Central memory CD8-positive, alpha-beta T cell (primary cell): ENCODE measurements around the gene SLC35B2.

Source experiments
- ATAC-seq: fragments of 150-1000 bp; cut with Tn5 transposase; replicated peaks from 2 replicates; pipeline ENCODE4 v1.10.0; 2022; ENCODE audit warnings: mild to moderate bottlenecking, moderate FRiP score, moderate number of reproducible peaks; ENCODE audit not compliant: poor library complexity, severe bottlenecking; ENCODE audit errors: extremely low read depth
- DNase-seq, 2 donors: peaks; one replicate each; pipeline ENCODE4 v3.0.0; 2021; ENCODE audit warnings: low spot score in 2 of 2
- H3K27ac Mint-ChIP-seq: one replicate; pipeline ENCODE4 v1.8.0; 2022; ENCODE audit warnings: low read depth, mild to moderate bottlenecking, moderate library complexity, mixed read lengths
- H3K27me3 Mint-ChIP-seq: one replicate; pipeline ENCODE4 v1.8.0; 2022; ENCODE audit warnings: mixed read lengths
- H3K36me3 Mint-ChIP-seq: one replicate; pipeline ENCODE4 v1.8.0; 2022; ENCODE audit warnings: mild to moderate bottlenecking, moderate library complexity, mixed read lengths; ENCODE audit not compliant: insufficient read depth
- H3K4me1 Mint-ChIP-seq: one replicate; pipeline ENCODE4 v1.8.0; 2022; ENCODE audit warnings: mixed read lengths
- H3K4me3 Mint-ChIP-seq: one replicate; pipeline ENCODE4 v1.8.0; 2022; ENCODE audit warnings: mild to moderate bottlenecking, moderate library complexity, mixed read lengths
- H3K9me3 Mint-ChIP-seq: one replicate; pipeline ENCODE4 v1.8.0; 2022; ENCODE audit warnings: mixed read lengths

The SLC35B2 gene

GRCh38 chr6:44297063-44298038 lies 40.0 kb upstream of the SLC35B2 start:
- no peak for DNase-seq
- Mint-ChIP-seq H3K27ac (no peak overlapping the region), H3K9me3 (no peaks in the 10 kb centered on the region), H3K4me1 (peaks cover 8% of the 10 kb centered on the region), H3K27me3 (peaks cover 47% of the 10 kb centered on the region), H3K4me3 (peak overlapping the region; percentile 34), H3K36me3 (peaks cover 7% of the 10 kb centered on the region)
- peak; percentile 74 for ATAC-seq

DNA sequence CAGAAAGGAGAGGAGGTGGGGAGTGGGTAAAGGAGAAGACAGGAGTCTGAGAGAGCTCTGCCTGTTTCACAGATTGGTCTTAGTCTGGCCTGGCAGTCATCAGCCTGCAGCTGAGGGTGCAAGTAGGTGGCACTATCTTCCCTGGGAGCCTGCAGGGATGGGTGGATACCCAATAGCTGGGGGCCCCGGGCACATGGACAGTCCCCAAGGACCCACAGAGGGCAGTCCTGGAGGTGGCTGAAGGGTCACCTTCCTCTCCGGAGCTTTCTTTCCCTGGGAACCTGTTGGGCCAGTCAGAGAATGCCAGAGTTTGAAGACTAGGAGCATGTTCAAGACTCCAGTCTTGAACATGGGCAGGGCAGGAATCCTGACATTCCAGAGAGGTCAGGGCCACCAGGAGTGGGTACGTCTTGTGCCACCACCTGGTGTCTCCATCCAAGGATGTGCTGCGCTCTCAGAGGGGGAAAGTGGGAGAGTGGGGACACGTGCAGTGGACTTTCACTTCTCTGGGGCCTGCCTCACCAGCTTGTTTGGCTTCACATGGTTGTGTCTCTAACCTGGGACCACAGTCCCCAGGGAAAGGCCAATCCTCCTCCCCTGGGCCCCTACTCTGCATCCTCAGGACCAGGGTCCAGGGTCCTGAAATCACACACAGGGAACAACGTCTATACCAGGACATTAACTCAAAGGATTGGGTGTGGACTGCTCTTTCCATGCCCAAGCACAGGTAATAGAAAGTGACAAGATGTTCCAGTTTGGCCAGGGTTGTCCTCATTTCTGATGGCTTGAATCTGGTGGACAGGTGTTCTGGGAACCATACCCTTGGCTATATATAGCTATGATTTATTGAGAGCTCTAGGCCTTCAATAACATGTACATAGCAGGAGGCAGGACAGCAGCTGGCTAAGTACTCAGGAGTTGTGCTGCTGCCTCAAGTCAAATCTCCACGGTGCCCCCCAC lies 37.8 kb upstream of the SLC35B2 start:
- H3K4me1 Mint-ChIP-seq: peaks cover 8% of the 10 kb centered on the region
- DNase-seq: no peak
- H3K27ac Mint-ChIP-seq: no peak overlapping the region
- H3K27me3 Mint-ChIP-seq: peaks cover 70% of the 10 kb centered on the region
- peaks cover 4% of the 10 kb centered on the region for H3K36me3 Mint-ChIP-seq
- no peak for ATAC-seq
- no peak overlapping the region for H3K4me3 Mint-ChIP-seq
- no peaks in the 10 kb centered on the region for H3K9me3 Mint-ChIP-seq

- ATAC-seq (no peak), DNase-seq (no peak)
- Mint-ChIP-seq H3K36me3 (peaks cover 4% of the 10 kb centered on the region), H3K4me1 (peaks cover 8% of the 10 kb centered on the region), H3K27me3 (peaks cover 84% of the 10 kb centered on the region), H3K4me3 (no peak overlapping the region), H3K9me3 (no peaks in the 10 kb centered on the region), H3K27ac (no peak overlapping the region)
Measured at GRCh38 chr6:44292661-44293365, 35.5 kb upstream of the SLC35B2 start.

GRCh38 chr6:44291841-44292240 lies 34.5 kb upstream of the SLC35B2 start:
- H3K27ac Mint-ChIP-seq: no peak overlapping the region
- H3K27me3 Mint-ChIP-seq: peaks cover 91% of the 10 kb centered on the region
- no peak for DNase-seq
- H3K4me1 Mint-ChIP-seq: peaks cover 6% of the 10 kb centered on the region
- H3K9me3 Mint-ChIP-seq: no peaks in the 10 kb centered on the region
- peaks cover 4% of the 10 kb centered on the region for H3K36me3 Mint-ChIP-seq
- ATAC-seq: peak; percentile 32
- no peak overlapping the region for H3K4me3 Mint-ChIP-seq

DNA sequence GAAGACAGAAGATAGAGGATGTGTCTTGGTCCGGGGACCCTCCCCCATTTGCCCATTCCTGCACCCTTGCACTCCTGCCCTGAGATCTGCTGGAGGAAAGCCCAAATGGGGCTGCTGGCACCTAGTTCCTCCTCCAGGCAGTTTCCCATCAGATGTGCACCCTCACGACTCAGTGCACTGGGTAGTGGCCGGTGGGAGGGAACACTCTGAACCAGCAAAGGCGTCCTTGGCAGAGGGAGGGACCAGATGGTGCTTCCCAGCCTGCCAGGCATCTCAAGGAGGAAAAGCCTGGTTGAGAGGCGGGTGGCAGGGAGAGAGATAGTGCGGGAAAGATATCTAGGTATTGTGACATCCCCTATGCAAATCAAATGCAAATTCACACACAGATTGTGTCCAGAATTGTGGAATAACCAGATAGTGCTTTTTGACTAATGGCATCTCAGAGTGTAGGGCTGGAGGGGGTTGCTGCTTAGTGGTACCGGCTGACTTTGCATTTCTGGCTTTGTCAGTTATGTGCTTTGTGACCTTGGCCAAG lies 32.5 kb upstream of the SLC35B2 start:
- Mint-ChIP-seq H3K27me3 (peaks cover 91% of the 10 kb centered on the region), H3K9me3 (no peaks in the 10 kb centered on the region), H3K36me3 (peaks cover 2% of the 10 kb centered on the region), H3K4me1 (no peaks in the 10 kb centered on the region), H3K27ac (no peak overlapping the region), H3K4me3 (no peak overlapping the region)
- DNase-seq (no peak), ATAC-seq (no peak)

- no peaks in the 10 kb centered on the region for H3K9me3 Mint-ChIP-seq
- DNase-seq (no peak), ATAC-seq (no peak)
- H3K4me3 Mint-ChIP-seq: no peak overlapping the region
- peaks cover 80% of the 10 kb centered on the region for H3K27me3 Mint-ChIP-seq
- H3K27ac Mint-ChIP-seq: no peak overlapping the region
- no peaks in the 10 kb centered on the region for H3K4me1 Mint-ChIP-seq
- H3K36me3 Mint-ChIP-seq: no peaks in the 10 kb centered on the region
Measured at GRCh38 chr6:44286747-44287146, 29.4 kb upstream of the SLC35B2 start.

GRCh38 chr6:44286285-44286565 lies 28.9 kb upstream of the SLC35B2 start:
- Mint-ChIP-seq H3K36me3 (no peaks in the 10 kb centered on the region), H3K27ac (no peak overlapping the region), H3K9me3 (no peaks in the 10 kb centered on the region), H3K4me1 (no peaks in the 10 kb centered on the region), H3K4me3 (no peak overlapping the region), H3K27me3 (peaks cover 75% of the 10 kb centered on the region)
- ATAC-seq (no peak), DNase-seq (no peak)

GRCh38 chr6:44285552-44286284 lies 28.4 kb upstream of the SLC35B2 start:
- ATAC-seq: no peak
- Mint-ChIP-seq H3K36me3 (peaks cover 1% of the 10 kb centered on the region), H3K4me3 (no peak overlapping the region), H3K27me3 (peaks cover 75% of the 10 kb centered on the region), H3K9me3 (no peaks in the 10 kb centered on the region), H3K4me1 (no peaks in the 10 kb centered on the region), H3K27ac (no peak overlapping the region)
- DNase-seq: no peak

DNA sequence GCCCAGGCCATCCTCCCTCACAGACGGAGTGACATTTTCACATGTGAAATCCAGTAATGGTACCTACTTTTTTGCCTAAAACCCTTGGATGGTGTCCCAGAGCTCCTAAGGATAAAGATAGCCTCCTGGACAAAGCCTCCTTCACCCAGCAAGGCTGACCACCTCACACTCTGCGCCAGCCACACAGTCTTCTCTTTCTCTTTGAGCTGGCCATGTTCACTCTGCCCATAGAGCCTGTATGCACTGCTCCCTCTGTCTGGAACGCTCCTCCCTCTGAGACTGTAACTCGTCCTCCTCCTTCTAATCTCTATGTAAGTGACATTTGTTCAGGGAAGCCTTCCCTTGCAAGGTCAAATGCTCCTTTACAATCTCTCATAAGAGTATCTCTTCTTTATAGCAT lies 27.5 kb upstream of the SLC35B2 start:
- Mint-ChIP-seq H3K4me1 (no peaks in the 10 kb centered on the region), H3K27me3 (peaks cover 72% of the 10 kb centered on the region), H3K9me3 (no peaks in the 10 kb centered on the region), H3K36me3 (peaks cover 3% of the 10 kb centered on the region), H3K4me3 (no peak overlapping the region), H3K27ac (no peak overlapping the region)
- ATAC-seq (no peak), DNase-seq (no peak)

- peaks cover 3% of the 10 kb centered on the region for H3K36me3 Mint-ChIP-seq
- no peaks in the 10 kb centered on the region for H3K9me3 Mint-ChIP-seq
- H3K4me1 Mint-ChIP-seq: no peaks in the 10 kb centered on the region
- peaks cover 72% of the 10 kb centered on the region for H3K27me3 Mint-ChIP-seq
- ATAC-seq: no peak
- H3K4me3 Mint-ChIP-seq: no peak overlapping the region
- DNase-seq: no peak
- H3K27ac Mint-ChIP-seq: no peak overlapping the region
Measured at GRCh38 chr6:44284121-44284520, 26.8 kb upstream of the SLC35B2 start.

DNA sequence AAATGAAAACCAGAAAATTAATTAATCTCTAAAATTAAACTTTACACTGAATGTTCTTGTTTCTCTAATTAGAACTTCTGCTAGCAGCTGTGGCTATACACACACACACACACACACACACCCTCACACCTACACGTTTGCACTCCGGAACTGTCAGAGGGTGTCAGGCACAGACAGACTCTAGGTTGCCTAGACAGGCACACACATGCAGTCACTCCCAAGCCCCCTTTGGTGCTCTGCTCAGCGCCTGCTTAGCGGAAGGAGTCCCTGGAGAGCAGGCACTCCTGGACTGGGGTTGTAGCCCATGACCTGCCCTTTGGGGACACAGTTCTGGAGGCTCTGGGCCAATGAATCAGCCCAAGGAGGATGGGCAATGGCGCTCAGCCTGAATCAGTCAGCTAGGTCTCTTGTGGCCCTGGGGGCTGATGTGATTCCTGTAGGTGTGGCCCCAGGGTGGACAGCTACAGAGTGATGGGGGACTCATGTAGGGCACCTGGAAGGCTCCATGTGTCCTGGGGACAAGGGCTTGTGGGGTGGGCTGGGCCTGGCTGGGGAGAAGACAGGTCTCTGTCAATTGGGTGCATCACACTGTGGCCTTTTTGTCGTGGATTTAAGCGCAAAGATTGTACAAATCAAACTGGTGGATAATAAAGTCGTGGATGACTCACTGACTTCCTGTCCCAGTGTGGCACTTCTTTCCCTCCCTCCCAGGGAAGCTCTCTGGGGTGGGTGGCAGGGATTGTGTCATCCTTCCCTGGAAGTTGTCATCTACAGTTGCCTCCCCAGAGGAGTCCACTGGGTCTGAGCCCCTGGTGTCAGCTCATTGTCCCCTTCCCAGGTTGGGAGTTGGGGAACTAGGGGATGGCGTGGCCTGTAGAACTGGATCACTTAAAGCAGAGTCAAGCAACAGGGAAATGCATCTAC lies 21.7 kb upstream of the SLC35B2 start:
- H3K27ac Mint-ChIP-seq: no peak overlapping the region
- peaks cover 5% of the 10 kb centered on the region for H3K36me3 Mint-ChIP-seq
- DNase-seq: no peak
- no peak overlapping the region for H3K4me3 Mint-ChIP-seq
- H3K4me1 Mint-ChIP-seq: no peaks in the 10 kb centered on the region
- peaks cover 66% of the 10 kb centered on the region for H3K27me3 Mint-ChIP-seq
- ATAC-seq: no peak
- H3K9me3 Mint-ChIP-seq: no peaks in the 10 kb centered on the region
